HCT116 (cell line): ENCODE results near the gene TARM1. TPM values are rescaled to one million over a fixed set of nuclear protein-coding genes. Genes with fewer than 3 reads are reported as not detected.

Experiments
- ATAC-seq: fragments of 200-7000 bp; cut with Tn5 transposase; 2 replicates; pipeline ENCODE4 v1.9.1; 2020; ENCODE audit warnings: mild to moderate bottlenecking, moderate library complexity
- BruUV-seq: library from RNA; stranded (reverse); fragments of 400-500 nt; replicated peaks from 2 replicates; lab custom pipeline; 2021; lab: Mats Ljungman, UMichigan
- CTCF ChIA-PET: fragments of 300-600 bp; sonication (Branson Sonifier 250); formaldehyde crosslinking; loops from one replicate; lab custom pipeline; 2021; ENCODE audit warnings: antibody characterized with exemption; lab: Charles Lee
- POLR2A ChIA-PET: fragments of 300-600, 350-600 bp; sonication (Branson Sonifier 250); formaldehyde crosslinking; loops from one replicate; lab custom pipeline; 2021; ENCODE audit warnings: antibody characterized with exemption; lab: Charles Lee
- RAD21 ChIA-PET, 2 experiments: fragments of 300-600 bp; sonication (Branson Sonifier 250); formaldehyde crosslinking; loops; one replicate each; lab custom pipeline; 2023; ENCODE audit warnings: low total read pairs in 2 of 2; ENCODE audit not compliant: uncharacterized antibody in 2 of 2, unreplicated experiment in 2 of 2, low non-redundant PET in 1 of 2; lab: Charles Lee
- DNase-seq: peaks from one replicate; pipeline ENCODE4 v3.0.0-alpha.2; 2010; ENCODE audit warnings: low read depth, low spot score
- H2AFZ ChIP-seq: fragments of 200-600 bp; shearing (Covaris generic), sonication (generic); 2 replicates; pipeline ENCODE4 v1.6.1; 2017; ENCODE audit warnings: low read depth, mixed run types, mixed read lengths, antibody characterized with exemption, low read length; ENCODE audit not compliant: poor library complexity, severe bottlenecking
- H3K27ac ChIP-seq: 2 replicates; pipeline ENCODE4 v1.5.1; 2012; ENCODE audit warnings: low read depth, low read length
- H3K27me3 ChIP-seq: fragments of 200-600 bp; sonication (generic); 2 replicates; pipeline ENCODE4 v1.6.1; 2016; ENCODE audit warnings: mixed run types, low read length, mixed read lengths; ENCODE audit not compliant: insufficient read depth
- H3K36me3 ChIP-seq, 2 experiments: fragments of 200-500 bp in 1 of 2; fragments of 200-600 bp in 1 of 2; sonication (Bioruptor generic) in 1 of 2; sonication (generic) in 1 of 2; 2 replicates each; pipeline versions ENCODE4 v1.5.1 to v1.6.1; 2014 to 2016; ENCODE audit warnings: low read length in 2 of 2, inconsistent platforms in 1 of 2, mixed read lengths in 1 of 2, mixed run types in 1 of 2; ENCODE audit not compliant: insufficient read depth in 2 of 2, control insufficient read depth in 1 of 2
- H3K4me1 ChIP-seq, 2 experiments: fragments of 200-600 bp in 1 of 2; sonication (generic) in 1 of 2; 2 replicates each; pipeline versions ENCODE4 v1.5.1 to v1.6.1; 2012 to 2017; ENCODE audit warnings: low read length in 2 of 2, inconsistent platforms in 1 of 2, mild to moderate bottlenecking in 1 of 2, mixed read lengths in 1 of 2, mixed run types in 1 of 2, moderate library complexity in 1 of 2; ENCODE audit not compliant: insufficient read depth in 2 of 2, control insufficient read depth in 1 of 2
- H3K4me2 ChIP-seq: fragments of 200-600 bp; sonication (generic); 2 replicates; pipeline ENCODE4 v1.6.1; 2017; ENCODE audit warnings: mixed run types, low read length, mixed read lengths
- H3K4me3 ChIP-seq, 2 experiments: fragments of 200-600 bp in 1 of 2; sonication (generic) in 1 of 2; replicated peaks in 1 of 2; 2 replicates each; pipeline ENCODE4 v1.5.1; 2011 to 2016; ENCODE audit warnings: low read length in 2 of 2, control low read depth in 1 of 2, low read depth in 1 of 2, mild to moderate bottlenecking in 1 of 2, mixed read lengths in 1 of 2, mixed run types in 1 of 2
- H3K79me2 ChIP-seq: fragments of 200-600 bp; sonication (generic); 2 replicates; pipeline ENCODE4 v1.6.1; 2017; ENCODE audit warnings: mild to moderate bottlenecking, mixed run types, low read length, moderate library complexity, mixed read lengths; ENCODE audit not compliant: insufficient read depth
- H3K9ac ChIP-seq: fragments of 200-600 bp; sonication (generic); 2 replicates; pipeline ENCODE4 v1.6.1; 2016; ENCODE audit warnings: low read length, mixed read lengths
- H3K9me2 ChIP-seq: fragments of 200-600 bp; sonication (generic), shearing (Covaris generic); 2 replicates; pipeline ENCODE4 v1.6.1; 2017; ENCODE audit warnings: mixed run types, mild to moderate bottlenecking, moderate library complexity; ENCODE audit not compliant: insufficient read depth
- H3K9me3 ChIP-seq, 2 experiments: fragments of 200-500 bp in 1 of 2; fragments of 200-600 bp in 1 of 2; sonication (Bioruptor generic) in 1 of 2; sonication (generic) in 1 of 2; 2 replicates each; pipeline ENCODE4 v1.6.1; 2014 to 2017; ENCODE audit warnings: low read length in 2 of 2, mixed read lengths in 2 of 2, inconsistent platforms in 1 of 2, low read depth in 1 of 2, mild to moderate bottlenecking in 1 of 2, mixed run types in 1 of 2, moderate library complexity in 1 of 2; ENCODE audit not compliant: control insufficient read depth in 1 of 2, insufficient read depth in 1 of 2
- H4K20me1 ChIP-seq: fragments of 200-600 bp; sonication (generic), shearing (Covaris generic); 2 replicates; pipeline ENCODE4 v1.6.1; 2017; ENCODE audit warnings: mixed run types, mild to moderate bottlenecking, moderate library complexity; ENCODE audit not compliant: insufficient read depth
- CTCF ChIP-seq, 3 experiments: fragments of 200-600 bp in 1 of 3; sonication (generic) in 1 of 3; IDR thresholded peaks in 2 of 3; conservative IDR thresholded peaks in 1 of 3; 2 replicates each; pipeline ENCODE4 v1.5.1; 2012 to 2017; ENCODE audit warnings: low read depth in 2 of 3, low read length in 2 of 3, antibody characterized with exemption in 1 of 3, borderline replicate concordance in 1 of 3, control low read depth in 1 of 3, mild to moderate bottlenecking in 1 of 3, mixed read lengths in 1 of 3, mixed run types in 1 of 3, moderate library complexity in 1 of 3; ENCODE audit not compliant: insufficient read depth in 1 of 3
- EGR1 ChIP-seq: IDR thresholded peaks from 2 replicates; pipeline ENCODE4 v1.6.1; 2012; ENCODE audit warnings: low read depth
- ELF1 ChIP-seq: IDR thresholded peaks from 2 replicates; pipeline ENCODE4 v1.6.1; 2012; ENCODE audit warnings: low read depth, borderline replicate concordance
- EZH2 ChIP-seq: fragments of 200-600 bp; sonication (generic); IDR thresholded peaks from 2 replicates; pipeline ENCODE4 v1.6.1; 2017; ENCODE audit warnings: antibody characterized with exemption, mixed run types
- EZH2phosphoT487 ChIP-seq: fragments of 200-600 bp; IDR thresholded peaks from 2 replicates; pipeline ENCODE4 v1.6.1; 2018; ENCODE audit warnings: antibody characterized with exemption, borderline replicate concordance
- FOSL1 ChIP-seq: IDR thresholded peaks from 2 replicates; pipeline ENCODE4 v1.6.1; 2012; ENCODE audit warnings: low read depth
- JUND ChIP-seq: IDR thresholded peaks from 2 replicates; pipeline ENCODE4 v1.6.1; 2012
- POLR2A ChIP-seq: IDR thresholded peaks from 2 replicates; pipeline ENCODE4 v1.7.0; 2011; ENCODE audit warnings: borderline replicate concordance; ENCODE audit not compliant: insufficient read depth, insufficient read length; ENCODE audit errors: extremely low read depth
- POLR2AphosphoS5 ChIP-seq: IDR thresholded peaks from 2 replicates; pipeline ENCODE4 v1.6.1; 2011; ENCODE audit warnings: mild to moderate bottlenecking, low read depth, low read length, moderate library complexity
- RAD21 ChIP-seq: IDR thresholded peaks from 2 replicates; pipeline ENCODE4 v1.6.1; 2012; ENCODE audit warnings: low read depth, mild to moderate bottlenecking
- SIN3A ChIP-seq: IDR thresholded peaks from 2 replicates; pipeline ENCODE4 v1.6.1; 2012; ENCODE audit warnings: low read depth
- SP1 ChIP-seq: IDR thresholded peaks from 2 replicates; pipeline ENCODE4 v1.6.1; 2012; ENCODE audit warnings: low read depth
- SRF ChIP-seq: IDR thresholded peaks from 2 replicates; pipeline ENCODE4 v1.6.1; 2012; ENCODE audit warnings: low read depth
- TCF7L2 ChIP-seq: IDR thresholded peaks from 2 replicates; pipeline ENCODE4 v1.7.0; 2011; ENCODE audit warnings: borderline replicate concordance, inconsistent platforms; ENCODE audit not compliant: insufficient read depth, insufficient read length; ENCODE audit errors: extremely low read depth
- YY1 ChIP-seq: IDR thresholded peaks from 2 replicates; pipeline ENCODE4 v1.6.1; 2011; ENCODE audit warnings: low read length, low read depth, moderate library complexity, mild to moderate bottlenecking; ENCODE audit not compliant: insufficient replicate concordance; ENCODE audit errors: extremely low read depth
- ZFX ChIP-seq: fragments of 450-650 bp; IDR thresholded peaks from 2 replicates; pipeline ENCODE4 v1.6.1; 2017
- ZNF274 ChIP-seq: fragments of 200-500 bp; sonication (Bioruptor generic); IDR thresholded peaks from 2 replicates; pipeline ENCODE4 v1.6.1; 2014; ENCODE audit warnings: mild to moderate bottlenecking, low read depth, low read length, inconsistent platforms
- intact Hi-C: fragments of 100-400 bp; cut with micrococcal nuclease; formaldehyde crosslinking; loops from 2 replicates; pipeline ENCODE4 v1.10.0; 2022
- total RNA-seq: library from RNA; stranded (reverse); gene quantifications from one replicate; pipeline ENCODE4 v1.2.1, GENCODE V29; 2021; ENCODE audit not compliant: unreplicated experiment
- TF ChIP-seq, protein P1 (sequence below): IDR thresholded peaks from 2 replicates; pipeline ENCODE4 v1.6.1; 2012
- TF ChIP-seq, protein P2 (sequence below): IDR thresholded peaks from 2 replicates; pipeline ENCODE4 v1.6.1; 2012

Gene TARM1
- total RNA-seq, 1 experiment from 2014 or later: not detected

GRCh38 chr19:54107876-54108490 is 26.8 kb upstream of the TARM1 start:
- ChIA-PET RAD21 (no interaction called here), CTCF (no interaction called here), POLR2A (no interaction called here)
- intact Hi-C loops: no loop called here
- H3K9me3 ChIP-seq: no peaks in the 10 kb centered on the region
- H3K9me2 ChIP-seq: no peaks in the 10 kb centered on the region
- H3K9ac ChIP-seq: no peak overlapping the region
- peaks cover 30% of the 10 kb centered on the region for H3K79me2 ChIP-seq
- H3K27me3 ChIP-seq: no peaks in the 10 kb centered on the region
- no peaks in the 10 kb centered on the region for H4K20me1 ChIP-seq
- no peak for ATAC-seq
- H3K4me1 ChIP-seq: no peaks in the 10 kb centered on the region
- no peak overlapping the region for H3K27ac ChIP-seq
- H2AFZ ChIP-seq: no peak overlapping the region
- DNase-seq: no peak
- TF ChIP-seq JUND: no peak
- no peak for TF ChIP-seq ZFX
- TF ChIP-seq TCF7L2: no peak
- no peak for TF ChIP-seq SP1
- no peak for TF ChIP-seq RAD21
- TF ChIP-seq FOSL1: no peak
- no peak for TF ChIP-seq ELF1
- no peak for TF ChIP-seq EZH2
- no peak for TF ChIP-seq EGR1
- TF ChIP-seq, protein P1, sequence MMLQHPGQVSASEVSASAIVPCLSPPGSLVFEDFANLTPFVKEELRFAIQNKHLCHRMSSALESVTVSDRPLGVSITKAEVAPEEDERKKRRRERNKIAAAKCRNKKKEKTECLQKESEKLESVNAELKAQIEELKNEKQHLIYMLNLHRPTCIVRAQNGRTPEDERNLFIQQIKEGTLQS: no peak
- TF ChIP-seq EZH2phosphoT487: no peak
- TF ChIP-seq ZNF274: no peak
- TF ChIP-seq SIN3A: no peak
- no peak for TF ChIP-seq SRF
- no peak for TF ChIP-seq POLR2A
- no peak for TF ChIP-seq CTCF (IDR thresholded peaks at IDR 0.05 in 2 of 3, conservative IDR thresholded peaks at IDR 0.05 in 1 of 3; ENCODE audit: borderline replicate concordance in 1 of 3, insufficient read depth in 1 of 3, low read depth in 2 of 3, low read length in 2 of 3)
- TF ChIP-seq POLR2AphosphoS5: no peak
- no peak for TF ChIP-seq YY1
- TF ChIP-seq, protein P2, sequence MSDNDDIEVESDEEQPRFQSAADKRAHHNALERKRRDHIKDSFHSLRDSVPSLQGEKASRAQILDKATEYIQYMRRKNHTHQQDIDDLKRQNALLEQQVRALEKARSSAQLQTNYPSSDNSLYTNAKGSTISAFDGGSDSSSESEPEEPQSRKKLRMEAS: no peak
- no TSS peak for BruUV-seq
- H3K4me2 ChIP-seq: no peak overlapping the region
- H3K36me3 ChIP-seq: peaks cover 28 to 29% of the 10 kb centered on the region in 2 experiments; a peak in 3 of 4 replicates
- H3K4me3 ChIP-seq: no peak overlapping the region
